Measurements from ENCODE around the gene INS.
"Not testable (repeated sequence)": the region's sequence is repeated elsewhere in the genome, so short reads cannot be mapped to it uniquely, and the experiment has no call there.

The INS gene

DNA sequence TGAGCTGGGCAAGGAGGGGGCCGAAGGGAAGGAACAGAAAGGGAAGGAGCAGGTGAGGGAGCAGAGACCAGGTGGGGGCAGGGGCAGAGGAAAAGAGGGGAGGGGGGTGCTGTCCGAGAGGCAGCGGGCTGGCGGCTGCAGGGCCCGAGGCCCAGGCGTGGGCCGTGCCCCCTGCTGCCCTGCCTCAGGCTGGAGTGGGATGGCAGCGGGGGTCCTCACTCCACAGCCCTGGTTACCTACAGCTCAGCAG is 24.1 kb downstream of the INS start:
- no peak overlapping the region for H3K27ac ChIP-seq
- DNase-seq (ENCODE audit: low read depth, low spot score), result no peak

DNA sequence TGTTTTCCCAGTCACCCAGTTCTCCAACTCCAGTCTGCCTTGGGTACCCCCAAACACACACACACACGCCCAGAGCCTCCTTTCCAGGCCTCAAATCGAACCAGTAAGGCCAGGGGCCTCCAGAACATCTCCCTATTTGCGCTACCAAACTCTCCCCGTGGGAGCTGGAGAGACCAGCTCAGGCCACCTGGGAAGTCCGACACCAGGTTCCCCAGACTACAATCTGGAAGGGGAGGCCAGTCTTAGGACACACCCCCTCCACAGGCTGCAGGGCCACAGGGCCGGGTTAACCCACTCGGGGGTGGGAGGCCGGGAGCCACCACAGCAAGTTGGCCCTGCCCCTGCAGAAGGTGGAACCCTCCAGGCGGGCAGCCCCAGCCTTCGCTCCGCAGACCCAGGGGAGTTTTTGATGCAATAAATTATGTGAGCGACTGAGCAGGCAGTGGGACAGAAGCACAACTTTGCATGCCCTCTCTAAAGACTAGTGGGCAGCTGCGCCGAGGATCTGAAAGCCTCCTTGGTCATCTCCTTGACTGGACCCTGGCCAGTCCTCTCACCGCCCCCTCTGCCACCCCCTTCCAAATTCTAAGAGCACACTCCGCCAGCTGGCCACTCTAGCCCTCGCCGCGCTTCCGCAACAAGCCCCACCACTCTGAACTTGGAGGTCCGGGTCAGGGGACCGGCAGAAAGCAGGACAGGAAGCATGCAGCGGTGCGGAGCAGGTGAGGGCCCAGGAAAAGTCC is 24.6 kb downstream of the INS start:
- no peak for DNase-seq (ENCODE audit: low read depth, low spot score)
- no peak overlapping the region for H3K27ac ChIP-seq

- no peak for DNase-seq (ENCODE audit: low read depth, low spot score)
- no peak overlapping the region for H3K27ac ChIP-seq
Observed at GRCh38 chr11:2135648-2136201, 25.3 kb downstream of the INS start.

- DNase-seq (ENCODE audit: low read depth, low spot score), result no peak
- H3K27ac ChIP-seq, result no peak overlapping the region
Observed at GRCh38 chr11:2135018-2135569, 25.9 kb downstream of the INS start.

GRCh38 chr11:2134022-2135010 is 26.7 kb downstream of the INS start:
- DNase-seq (ENCODE audit: low read depth, low spot score), result no peak
- H3K27ac ChIP-seq, result no peak overlapping the region

DNA sequence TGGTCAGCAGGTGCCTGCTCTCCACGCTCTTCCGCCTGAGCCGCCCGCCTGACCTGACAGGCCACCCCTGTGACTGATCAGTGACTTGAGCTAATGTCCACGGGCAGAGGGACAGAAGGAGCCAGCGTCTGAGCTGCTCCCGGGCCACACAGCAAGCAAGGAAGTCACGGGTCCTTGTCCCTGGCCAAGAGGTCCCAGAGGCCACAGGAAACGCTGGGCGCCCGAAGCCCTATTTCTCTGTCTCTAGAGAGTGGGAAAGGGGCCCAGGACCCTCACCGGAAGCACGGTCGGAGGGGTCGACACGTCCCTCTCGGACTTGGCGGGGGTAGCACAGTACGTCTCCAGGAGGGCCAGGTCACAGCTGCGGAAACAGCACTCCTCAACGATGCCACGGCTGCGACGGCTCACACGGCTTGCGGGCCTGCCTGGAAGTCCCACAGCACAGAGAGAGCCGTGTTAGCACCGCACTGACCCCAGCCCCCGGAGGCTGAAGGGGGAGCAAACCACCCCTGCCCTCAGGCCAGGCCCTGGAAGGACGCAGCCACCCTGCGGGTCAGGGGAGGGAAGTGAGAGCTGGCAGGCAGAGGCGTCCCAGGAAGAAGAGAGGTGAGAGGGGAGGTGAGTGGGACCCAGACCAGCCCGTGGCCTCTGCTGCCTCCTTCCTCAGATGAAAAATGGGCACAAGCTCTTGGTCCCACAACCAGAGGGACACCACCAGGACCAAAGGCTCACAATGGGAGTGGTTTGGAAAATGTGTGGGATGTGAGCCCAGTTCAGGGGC is 27.6 kb downstream of the INS start:
- no peak overlapping the region for H3K27ac ChIP-seq
- DNase-seq (ENCODE audit: low read depth, low spot score), result no peak

DNA sequence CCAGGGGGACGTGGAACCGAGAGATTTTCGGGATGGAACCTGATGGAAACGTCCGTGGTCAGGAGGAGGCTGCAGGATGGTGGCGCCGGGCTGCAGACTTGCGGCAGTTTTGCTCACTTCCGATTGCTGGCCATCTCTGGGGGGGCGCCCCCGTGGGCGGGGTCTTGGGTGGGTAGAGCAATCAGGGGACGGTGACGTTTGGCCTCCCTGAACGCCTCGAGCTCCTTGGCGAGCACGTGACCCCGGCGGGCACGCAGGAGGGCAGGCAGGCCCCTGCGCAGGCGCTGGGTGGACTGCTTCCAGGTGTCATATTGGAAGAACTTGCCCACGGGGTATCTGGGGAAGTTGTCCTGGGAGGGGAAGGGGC is 28.2 kb downstream of the INS start:
- H3K27ac ChIP-seq, result no peak overlapping the region
- no peak for DNase-seq (ENCODE audit: low read depth, low spot score)

DNA sequence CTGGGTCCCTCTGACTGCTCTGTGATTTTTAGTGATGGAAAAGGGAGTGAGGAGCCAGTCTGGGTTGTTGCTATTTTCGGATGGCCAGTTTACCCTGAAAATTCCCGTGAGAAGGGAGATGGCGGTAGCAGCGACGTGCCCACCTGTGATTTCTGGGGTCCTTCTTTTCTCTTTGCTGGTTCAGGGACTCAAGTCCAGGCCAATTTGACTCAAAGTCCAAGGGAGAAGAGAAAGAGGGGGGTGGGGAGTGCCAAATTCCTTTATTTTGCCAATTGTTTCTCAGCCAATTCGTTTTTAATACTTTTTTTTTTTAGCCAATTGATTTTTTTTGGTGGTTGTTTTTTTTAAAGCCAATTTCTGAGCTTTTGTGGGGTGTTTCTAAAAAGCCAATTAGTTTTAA is 28.8 kb downstream of the INS start:
- DNase-seq (ENCODE audit: low read depth, low spot score), result no peak
- no peak overlapping the region for H3K27ac ChIP-seq

GRCh38 chr11:2131371-2132236 is 29.4 kb downstream of the INS start:
- H3K27ac ChIP-seq, result no peak overlapping the region
- DNase-seq (ENCODE audit: low read depth, low spot score), result no peak

DNA sequence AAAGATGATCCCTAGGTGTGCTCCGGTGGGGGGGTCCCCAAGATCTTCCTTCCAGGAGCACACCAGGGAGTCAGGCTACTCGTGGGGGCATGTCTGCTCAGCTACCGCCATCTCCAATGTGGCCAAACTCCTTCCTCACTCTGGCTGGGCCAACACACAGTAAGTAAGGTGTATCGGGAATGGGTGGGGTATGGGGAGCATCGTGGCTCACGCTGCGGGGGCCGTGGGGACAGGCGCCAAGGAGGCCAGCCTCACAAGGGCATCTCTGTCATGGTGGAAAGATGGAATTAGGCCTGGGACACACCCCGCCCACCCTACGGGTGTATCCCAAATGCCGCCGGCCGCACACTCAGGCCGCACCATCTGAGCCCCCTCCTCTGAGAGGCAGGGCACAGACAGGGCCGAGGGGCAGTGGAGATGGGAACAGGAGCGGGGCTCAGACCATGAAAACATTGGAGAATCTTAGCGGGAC is 30.1 kb downstream of the INS start:
- no peak overlapping the region for H3K27ac ChIP-seq
- DNase-seq (ENCODE audit: low read depth, low spot score), result no peak

GRCh38 chr11:2129699-2130366 is 31.2 kb downstream of the INS start:
- DNase-seq (ENCODE audit: low read depth, low spot score), result no peak
- H3K27ac ChIP-seq, result no peak overlapping the region

DNA sequence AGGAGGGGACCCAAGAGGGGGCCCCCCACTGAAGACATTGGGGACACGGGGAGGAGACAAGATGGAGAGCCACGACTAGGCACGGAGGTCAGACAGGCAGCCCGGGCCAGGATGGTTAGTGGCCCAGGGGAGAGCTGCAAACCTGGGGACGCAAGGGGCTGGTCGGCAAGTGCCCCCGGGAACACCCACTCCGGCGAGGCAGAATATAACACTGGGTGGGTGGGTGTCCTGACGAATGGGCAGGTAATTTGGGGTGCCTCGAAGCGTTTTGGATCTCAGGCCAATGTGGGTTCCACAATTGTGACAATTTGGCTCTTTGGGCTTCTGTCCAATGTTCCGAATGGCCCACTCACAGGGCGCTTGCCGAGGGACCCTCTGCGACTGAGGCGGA is 31.7 kb downstream of the INS start:
- DNase-seq (ENCODE audit: low read depth, low spot score), result no peak
- no peak overlapping the region for H3K27ac ChIP-seq

- DNase-seq (ENCODE audit: low read depth, low spot score), result no peak
- H3K27ac ChIP-seq, result no peak overlapping the region
Observed at GRCh38 chr11:2128511-2129307, 32.3 kb downstream of the INS start.

DNA sequence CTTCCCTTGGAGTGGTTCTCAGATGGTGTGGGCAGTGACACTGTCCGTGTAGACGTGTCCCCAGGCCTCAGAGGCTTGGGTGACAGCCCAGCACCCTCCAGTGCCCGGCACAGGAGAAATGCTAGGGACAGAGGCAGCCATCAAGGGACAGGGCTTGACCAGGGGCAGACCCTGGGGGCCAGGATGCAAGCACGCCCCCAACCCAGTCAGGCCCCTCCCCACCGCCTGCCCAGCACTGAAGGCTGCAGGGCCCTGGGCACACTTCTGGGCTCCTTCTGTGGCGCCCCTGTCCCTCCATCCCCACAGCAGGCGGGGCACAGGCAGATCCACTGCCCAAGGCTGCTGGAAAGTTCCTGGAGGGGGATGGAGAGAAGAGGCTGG is 32.9 kb downstream of the INS start:
- H3K27ac ChIP-seq, result no peak overlapping the region
- DNase-seq (ENCODE audit: low read depth, low spot score), result no peak

- DNase-seq (ENCODE audit: low read depth, low spot score), result no peak
- no peak overlapping the region for H3K27ac ChIP-seq
Observed at GRCh38 chr11:2127482-2128129, 33.4 kb downstream of the INS start.

DNA sequence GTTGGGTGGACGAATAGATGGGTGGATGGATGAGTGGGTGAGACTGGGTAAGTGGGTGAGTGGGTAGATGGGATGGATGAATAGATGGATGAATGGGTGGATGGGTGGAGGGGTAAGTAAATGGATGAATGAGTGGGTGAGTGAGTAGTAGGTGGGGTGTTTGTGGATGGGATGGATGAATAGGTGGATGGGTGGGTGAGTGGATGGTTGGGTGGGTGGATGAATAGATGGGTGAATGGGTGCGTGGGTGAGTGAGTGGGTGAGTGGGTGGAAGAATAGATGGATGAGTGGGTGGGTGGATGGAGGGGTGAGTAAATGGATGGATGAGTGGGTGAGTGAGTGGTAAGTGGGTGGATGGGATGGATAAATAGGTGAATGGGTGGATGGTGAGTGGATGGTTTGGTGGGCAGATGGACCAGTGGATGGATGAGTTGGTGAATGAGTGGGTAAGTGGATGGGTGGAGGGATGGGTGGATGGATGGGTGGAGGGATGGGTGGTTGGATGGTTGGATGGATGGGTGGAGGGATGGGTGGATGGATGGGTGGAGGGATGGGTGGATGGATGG is 34.4 kb downstream of the INS start:
- no peak overlapping the region for H3K27ac ChIP-seq
- no peak for DNase-seq (ENCODE audit: low read depth, low spot score)

DNA sequence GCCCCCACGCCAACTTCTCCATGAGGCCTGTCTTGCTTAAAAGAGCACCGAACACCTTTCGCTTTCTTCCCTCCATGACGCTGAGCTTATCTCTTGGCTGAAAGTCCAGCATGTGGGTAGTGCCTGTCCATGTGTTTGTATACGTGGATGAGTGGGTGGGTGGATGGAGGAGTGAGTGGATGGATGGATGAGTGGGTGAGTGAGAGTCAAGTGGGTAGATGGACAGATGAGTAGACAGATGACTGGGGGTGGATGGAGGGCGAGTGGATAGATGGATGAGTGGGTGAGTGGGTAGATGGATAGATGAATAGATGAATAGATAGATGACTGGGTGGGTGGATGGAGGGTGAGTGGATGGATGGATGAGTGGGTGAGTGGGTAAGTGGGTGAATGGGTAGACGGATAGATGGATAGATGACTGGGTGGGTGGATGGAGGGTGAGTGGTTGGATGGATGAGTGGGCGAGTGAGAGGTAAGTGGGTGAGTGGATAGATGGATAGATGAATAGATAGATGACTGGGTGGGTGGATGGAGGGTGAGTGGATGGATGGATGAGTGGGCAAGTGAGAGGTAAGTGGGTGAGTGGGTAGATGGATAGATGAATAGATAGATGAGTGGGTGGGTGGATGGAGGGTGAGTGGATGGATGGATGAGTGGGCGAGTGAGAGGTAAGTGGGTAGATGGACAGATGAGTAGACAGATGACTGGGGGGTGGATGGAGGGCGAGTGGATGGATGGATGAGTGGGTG is 36.1 kb downstream of the INS start:
- DNase-seq (ENCODE audit: low read depth, low spot score), result not testable (repeated sequence)

More for the DNA sequence above, 36.1 kb downstream of the INS start:
- H3K27ac ChIP-seq, result not testable (repeated sequence)
